ENCODE data around the gene SELENOP. TPM values are rescaled to one million over a fixed set of nuclear protein-coding genes. Genes with fewer than 3 reads are reported as not detected.
"Not testable (repeated sequence)": the region's sequence is repeated elsewhere in the genome, so short reads cannot be mapped to it uniquely, and the experiment has no call there.

Gene SELENOP
- polyA plus RNA-seq, 1 donor: 433 TPM

DNA sequence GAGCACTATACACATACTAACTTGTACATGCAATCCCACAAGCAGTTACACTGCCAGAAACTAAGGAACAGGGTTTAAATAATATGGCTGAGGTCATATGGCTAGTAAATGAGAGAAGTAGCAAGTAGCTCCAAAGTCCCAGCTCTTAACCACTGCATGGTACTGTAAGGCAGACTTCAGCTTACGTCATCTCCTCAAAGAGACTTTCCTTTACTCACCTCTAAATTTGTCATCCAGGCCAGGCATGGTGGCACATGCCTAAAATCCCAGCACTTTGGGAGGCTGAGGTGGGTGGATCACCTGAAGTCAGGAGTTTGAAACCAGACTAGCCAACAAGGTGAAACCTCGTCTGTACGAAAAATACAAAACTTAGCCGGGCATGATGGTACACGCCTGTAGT lies 20.4 kb upstream of the SELENOP start:
- no peak for DNase-seq

- DNase-seq: no peak
Measured at GRCh38 chr5:42830924-42831323, 19.2 kb upstream of the SELENOP start.

DNA sequence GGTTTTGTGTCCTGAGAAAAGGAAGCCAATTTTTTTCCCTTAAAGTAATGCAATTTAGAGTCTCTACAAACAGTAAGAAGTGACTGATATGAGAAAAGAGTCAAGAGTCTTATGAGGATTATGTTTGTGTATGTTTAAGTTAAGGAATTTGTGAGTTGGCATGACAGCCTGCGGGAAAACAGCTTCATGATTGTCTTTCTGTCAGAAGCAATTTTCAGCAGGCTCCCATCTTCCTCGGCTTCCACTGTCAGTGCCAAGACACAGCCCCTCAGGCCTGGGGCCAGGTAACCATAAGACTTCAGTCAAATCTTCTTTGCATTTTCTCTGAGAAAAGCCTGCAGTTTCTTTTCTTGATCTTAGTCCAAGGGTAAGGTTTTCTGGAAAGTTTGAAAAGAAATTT lies 17.0 kb upstream of the SELENOP start:
- DNase-seq: no peak

DNA sequence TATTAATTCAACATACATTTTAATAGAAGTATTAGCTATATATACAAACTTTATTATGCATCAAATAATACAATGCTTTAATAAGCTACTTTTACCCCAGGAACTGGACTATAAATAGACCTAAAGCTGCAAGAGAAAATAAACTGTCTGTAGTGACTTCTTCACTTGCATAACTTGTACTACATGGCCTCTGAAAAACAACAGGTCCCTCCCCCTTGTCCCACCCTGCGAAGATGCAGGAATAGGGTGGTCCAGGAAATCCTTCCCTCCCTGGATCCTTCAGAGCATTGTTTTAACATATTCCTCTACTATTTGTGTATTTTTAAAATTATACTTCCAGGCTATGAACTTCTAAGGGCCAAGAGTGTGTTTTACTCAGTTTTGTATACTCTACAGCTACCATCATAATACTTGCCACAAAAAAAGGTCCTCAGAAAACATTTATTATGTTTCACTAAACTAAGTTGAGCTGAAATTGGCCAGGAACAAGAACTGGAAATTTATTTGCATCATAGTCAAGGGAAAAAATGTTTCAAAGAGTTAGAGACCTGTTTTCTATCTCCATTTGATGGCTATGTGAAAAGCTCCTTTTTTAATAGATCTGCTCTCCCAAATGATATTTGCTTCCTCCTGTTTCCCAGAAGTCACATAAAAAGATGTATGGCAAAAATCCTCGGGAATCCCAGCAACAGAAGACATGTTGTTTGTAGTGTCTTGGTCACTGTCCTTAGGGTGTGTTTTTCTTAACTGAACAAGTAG lies 15.2 kb upstream of the SELENOP start:
- no peak for DNase-seq

- no peak for DNase-seq
Measured at GRCh38 chr5:42825422-42826148, 13.9 kb upstream of the SELENOP start.

GRCh38 chr5:42824347-42824976 lies 12.8 kb upstream of the SELENOP start:
- no peak for DNase-seq

GRCh38 chr5:42822548-42822947 lies 10.9 kb upstream of the SELENOP start:
- DNase-seq: no peak

- no peak for DNase-seq
Measured at GRCh38 chr5:42819745-42820144, 8.1 kb upstream of the SELENOP start.

DNA sequence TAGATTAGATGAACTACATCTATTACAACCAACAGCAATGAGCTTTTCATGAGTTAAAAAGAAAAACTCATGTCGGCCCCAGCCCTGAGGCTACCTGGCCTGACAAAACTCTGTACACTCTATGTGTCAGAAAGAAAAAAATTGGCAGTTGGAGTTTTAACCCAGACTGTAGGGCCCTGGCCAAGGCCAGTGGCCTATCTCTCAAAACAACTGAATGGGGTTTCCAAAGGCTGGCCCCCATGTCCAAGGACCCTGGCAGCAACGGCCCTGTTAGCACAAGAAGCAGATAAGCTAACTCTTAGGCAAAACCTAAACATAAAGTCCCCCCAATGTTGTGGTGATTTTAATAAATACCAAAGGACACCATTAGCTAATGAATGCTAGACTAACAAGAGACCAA lies 4.9 kb upstream of the SELENOP start:
- not testable (repeated sequence) for DNase-seq

- no peak for DNase-seq
Measured at GRCh38 chr5:42813533-42813932, 1.8 kb upstream of the SELENOP start.

GRCh38 chr5:42812620-42813019 lies 928 bp upstream of the SELENOP start:
- no peak for DNase-seq

DNA sequence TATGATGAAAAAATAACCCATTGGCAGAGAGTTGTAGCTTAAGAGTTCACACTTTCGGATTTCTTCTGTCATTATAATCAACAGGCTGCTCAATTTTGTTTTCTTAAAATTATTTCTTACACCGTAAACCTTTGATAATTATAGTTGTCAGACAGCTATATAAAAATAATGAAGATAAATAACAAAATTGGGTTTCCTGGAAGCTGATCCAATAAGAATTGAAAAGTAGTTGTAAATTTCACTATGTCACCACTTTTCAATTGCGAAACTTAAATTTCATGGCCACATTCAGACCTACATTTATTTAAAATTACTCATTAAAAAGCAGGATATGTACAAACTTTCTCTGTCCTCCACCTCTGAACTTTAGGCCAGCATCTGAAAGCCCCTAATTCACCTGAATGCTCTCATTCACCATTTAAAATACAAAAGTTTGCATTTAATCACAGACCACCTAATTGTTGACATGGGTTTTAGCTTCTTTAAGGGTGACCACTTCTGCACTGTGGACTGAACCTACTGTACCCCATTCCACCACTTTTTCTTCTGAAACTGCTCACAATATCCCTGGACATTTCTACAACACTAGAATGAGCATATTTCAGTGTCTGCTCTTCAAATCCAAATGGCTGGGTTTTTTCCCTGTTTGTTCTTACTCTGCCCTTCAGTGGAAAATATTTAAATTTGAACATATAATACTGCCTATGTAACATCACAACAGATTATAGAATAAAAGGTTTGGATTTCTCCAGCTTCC lies 680 bp downstream of the SELENOP start:
- no peak for DNase-seq

- no peak for DNase-seq
Measured at GRCh38 chr5:42808888-42809611, 2.6 kb downstream of the SELENOP start.

- no peak for DNase-seq
Measured at GRCh38 chr5:42807722-42808447, 3.8 kb downstream of the SELENOP start.

DNA sequence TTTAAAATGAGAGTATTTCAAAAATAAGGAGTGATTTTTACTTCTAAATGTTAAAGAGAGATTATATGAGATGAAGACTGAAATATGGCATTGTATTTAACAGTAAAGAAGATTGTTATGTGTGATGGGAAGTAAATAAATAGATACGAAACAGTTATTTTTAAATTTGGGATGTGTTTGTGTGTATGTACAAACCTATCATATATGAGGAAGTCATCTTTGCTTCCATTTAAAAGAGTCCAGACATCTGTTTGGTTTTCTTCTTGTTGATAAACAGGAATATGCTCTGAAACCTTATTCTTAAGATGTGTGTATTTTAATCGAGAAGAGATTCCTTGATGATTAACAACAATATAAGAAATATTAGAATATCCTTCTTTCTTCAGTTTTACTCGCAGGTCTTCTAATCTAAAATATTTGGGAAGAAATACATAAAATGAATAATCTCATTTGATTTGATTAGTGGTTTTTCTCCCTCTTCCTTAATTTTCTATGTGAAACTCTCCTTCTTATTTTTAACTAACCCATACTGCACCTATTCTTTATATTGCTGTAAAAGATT lies 4.9 kb downstream of the SELENOP start:
- no peak for DNase-seq

DNA sequence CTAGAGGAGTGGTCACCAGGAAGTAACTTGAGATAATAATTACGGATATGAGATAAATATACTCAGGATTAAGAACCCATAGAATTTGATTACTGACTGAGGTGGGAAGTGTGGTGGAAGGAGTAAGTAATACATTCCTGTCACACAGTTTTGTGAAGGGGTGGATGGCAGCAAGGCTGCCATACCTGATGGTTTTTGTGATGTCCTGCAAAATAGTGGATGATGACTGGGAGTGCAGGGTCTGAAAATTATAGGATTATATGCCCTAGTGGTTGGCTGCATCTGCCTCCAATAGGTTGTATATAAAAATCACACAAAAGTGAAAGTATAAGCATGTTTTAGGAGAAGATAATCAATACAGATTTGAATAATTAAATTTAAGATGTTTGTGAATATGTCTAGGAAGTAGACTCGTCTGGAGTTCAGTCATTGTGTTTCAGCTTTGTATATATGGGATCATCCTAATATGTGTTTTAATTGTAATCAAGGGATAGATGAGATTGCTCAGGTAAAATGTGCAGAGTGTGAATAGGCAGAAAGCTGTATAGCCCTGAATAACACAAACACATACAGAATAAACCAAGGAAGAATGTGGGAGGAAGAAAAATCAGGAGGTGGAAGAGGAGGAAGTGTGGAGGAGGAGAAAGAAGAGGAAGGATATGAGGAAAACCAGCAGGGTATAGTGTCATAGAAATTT lies 5.5 kb downstream of the SELENOP start:
- DNase-seq: no peak

DNA sequence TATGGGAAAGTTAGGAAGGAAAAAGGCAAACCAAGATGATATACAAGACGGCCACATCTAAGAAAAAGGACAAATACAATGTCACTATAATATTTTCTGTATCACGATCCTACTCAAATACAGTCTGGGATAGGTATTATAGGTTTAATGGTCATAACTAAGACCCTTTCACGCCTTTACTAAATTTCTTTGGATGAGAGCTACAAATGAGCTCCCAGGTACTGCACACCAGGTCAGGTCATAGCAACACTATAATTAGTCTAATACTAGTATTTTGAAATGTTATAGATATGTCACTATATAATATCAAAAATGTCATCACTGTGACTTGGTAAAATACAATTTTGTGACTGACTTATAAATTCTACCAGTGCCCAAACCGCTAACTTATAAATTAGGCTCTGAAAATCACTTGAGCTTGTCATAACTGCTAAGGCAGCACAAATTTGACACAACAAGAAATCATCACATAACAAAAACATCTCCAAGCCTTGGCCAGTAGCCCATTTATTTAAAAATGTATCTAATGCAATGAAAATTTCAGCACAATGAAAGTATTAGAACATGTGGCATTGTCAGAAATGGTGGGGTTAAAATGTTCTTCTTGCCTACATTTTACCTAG lies 6.9 kb downstream of the SELENOP start:
- no peak for DNase-seq

- DNase-seq: no peak
Measured at GRCh38 chr5:42801516-42802166, 10.1 kb downstream of the SELENOP start.

DNA sequence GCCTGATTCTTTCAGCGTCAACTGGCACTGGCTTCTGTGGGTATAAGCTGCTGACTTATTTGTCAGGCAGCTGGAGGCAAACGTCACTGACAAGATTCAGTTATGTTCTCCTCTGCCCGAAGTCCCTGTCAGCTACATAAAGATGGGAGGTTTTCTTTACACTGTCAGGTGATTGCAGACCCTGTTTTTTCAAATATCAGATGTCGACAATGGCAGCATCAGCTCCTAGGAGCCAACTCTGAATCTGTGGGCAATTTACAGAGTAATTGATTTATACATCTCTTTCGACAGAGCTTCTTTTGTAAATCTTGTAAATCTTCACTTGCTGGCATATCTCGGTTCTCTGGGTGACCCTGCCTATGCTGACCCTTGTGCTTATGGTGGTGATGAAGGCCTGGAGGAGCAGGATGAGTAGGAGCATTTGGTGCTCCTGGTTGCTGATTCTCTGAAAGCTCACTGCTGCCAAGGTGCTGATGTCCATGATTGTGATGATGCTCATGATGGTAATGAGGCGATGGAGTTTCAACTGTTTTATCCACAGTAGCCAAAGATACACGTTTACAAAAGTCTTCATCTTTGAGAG lies 10.9 kb downstream of the SELENOP start:
- no peak for DNase-seq

All from left kidney (tissue), 2 donors.